Measurements from ENCODE around the gene LY6G6F.
A peak's percentile ranks its signal among the peaks of the same experiment; 100 is the strongest.
"Not testable (repeated sequence)": the region's sequence is repeated elsewhere in the genome, so short reads cannot be mapped to it uniquely, and the experiment has no call there.

Gene LY6G6F

GRCh38 chr6:31702819-31703716 lies 3.6 kb upstream of the LY6G6F start, which contains the start of gene ABHD16A:
TSS of gene ABHD16A (minus strand) at chr6:31703324. CDS start at chr6:31703281, 43 bp downstream.
- peak; percentile 99 for DNase-seq
- TF ChIP-seq POLR2A (IDR thresholded peaks at IDR 0.05; ENCODE audit: low read length): peak; percentile 96
- TF ChIP-seq GATA1 (IDR thresholded peaks at IDR 0.05; ENCODE audit: low read depth, low read length): no peak

GRCh38 chr6:31705931-31706330 lies 735 bp upstream of the LY6G6F start:
- no peak for DNase-seq
- TF ChIP-seq GATA1 (IDR thresholded peaks at IDR 0.05; ENCODE audit: low read depth, low read length) (no peak), POLR2A (IDR thresholded peaks at IDR 0.05; ENCODE audit: low read length) (no peak)

GRCh38 chr6:31707701-31708100 lies 1.0 kb downstream of the LY6G6F start:
- DNase-seq: no peak
- no peak for TF ChIP-seq POLR2A (IDR thresholded peaks at IDR 0.05; ENCODE audit: low read length)
- TF ChIP-seq GATA1 (IDR thresholded peaks at IDR 0.05; ENCODE audit: low read depth, low read length): no peak

GRCh38 chr6:31708224-31708623 lies 1.6 kb downstream of the LY6G6F start:
- TF ChIP-seq POLR2A (IDR thresholded peaks at IDR 0.05; ENCODE audit: low read length): no peak
- no peak for TF ChIP-seq GATA1 (IDR thresholded peaks at IDR 0.05; ENCODE audit: low read depth, low read length)
- no peak for DNase-seq

GRCh38 chr6:31709157-31709556 lies 2.5 kb downstream of the LY6G6F start:
- DNase-seq: not testable (repeated sequence)

GRCh38 chr6:31710523-31711219 lies 4.0 kb downstream of the LY6G6F start:
- TF ChIP-seq GATA1 (IDR thresholded peaks at IDR 0.05; ENCODE audit: low read depth, low read length) (no peak), POLR2A (IDR thresholded peaks at IDR 0.05; ENCODE audit: low read length) (no peak)
- no peak for DNase-seq

- peak; percentile 50 for TF ChIP-seq POLR2A (IDR thresholded peaks at IDR 0.05; ENCODE audit: low read length)
- no peak for TF ChIP-seq GATA1 (IDR thresholded peaks at IDR 0.05; ENCODE audit: low read depth, low read length)
- peak; percentile 45 to 57 for DNase-seq
Observed at GRCh38 chr6:31711233-31711632, 4.6 kb downstream of the LY6G6F start.

- TF ChIP-seq GATA1 (IDR thresholded peaks at IDR 0.05; ENCODE audit: low read depth, low read length): no peak
- no peak for TF ChIP-seq POLR2A (IDR thresholded peaks at IDR 0.05; ENCODE audit: low read length)
- no peak for DNase-seq
Observed at GRCh38 chr6:31712296-31712695, 5.6 kb downstream of the LY6G6F start.

- DNase-seq: no peak
- TF ChIP-seq POLR2A (IDR thresholded peaks at IDR 0.05; ENCODE audit: low read length): no peak
- no peak for TF ChIP-seq GATA1 (IDR thresholded peaks at IDR 0.05; ENCODE audit: low read depth, low read length)
Observed at GRCh38 chr6:31713465-31713864, 6.8 kb downstream of the LY6G6F start.

- DNase-seq: no peak
- TF ChIP-seq GATA1 (IDR thresholded peaks at IDR 0.05; ENCODE audit: low read depth, low read length) (no peak), POLR2A (IDR thresholded peaks at IDR 0.05; ENCODE audit: low read length) (no peak)
Observed at GRCh38 chr6:31713991-31714684, 7.5 kb downstream of the LY6G6F start.

GRCh38 chr6:31715022-31715958 lies 8.6 kb downstream of the LY6G6F start, which contains the start of gene LY6G6D:
TSS of gene LY6G6D (plus strand) at chr6:31715348. CDS start at chr6:31715356, 8 bp downstream.
- TF ChIP-seq GATA1 (IDR thresholded peaks at IDR 0.05; ENCODE audit: low read depth, low read length) (no peak), POLR2A (IDR thresholded peaks at IDR 0.05; ENCODE audit: low read length) (no peak)
- no peak for DNase-seq

GRCh38 chr6:31717499-31718222 lies 11.0 kb downstream of the LY6G6F start:
- TF ChIP-seq POLR2A (IDR thresholded peaks at IDR 0.05; ENCODE audit: low read length) (no peak), GATA1 (IDR thresholded peaks at IDR 0.05; ENCODE audit: low read depth, low read length) (no peak)
- DNase-seq: no peak
